Caki2 (cell line): ENCODE results near the gene MCAM. TPM values are rescaled to one million over a fixed set of nuclear protein-coding genes. Genes with fewer than 3 reads are reported as not detected.
A peak's percentile ranks its signal among the peaks of the same experiment; 100 is the strongest.

Experiments used
- DNase-seq: peaks from one replicate; pipeline ENCODE4 v3.0.0-alpha.2; 2015; ENCODE audit warnings: low read depth
- in situ Hi-C: cut with HindIII; loops from 2 replicates; pipeline ENCODE4 v1.10.0; 2016; ENCODE audit warnings: low sequenced_read_pairs, low pct_unique_long_range_greater_than_20kb, mixed read lengths
- total RNA-seq: library from RNA; depleted of rRNA; stranded (reverse); fragments of >200 nt; shearing (Covaris generic); gene quantifications from 2 replicates; pipeline ENCODE4 v1.2.3, GENCODE V29; 2014; ENCODE audit warnings: low replicate concordance; rRNA removed

The MCAM gene, protein sequence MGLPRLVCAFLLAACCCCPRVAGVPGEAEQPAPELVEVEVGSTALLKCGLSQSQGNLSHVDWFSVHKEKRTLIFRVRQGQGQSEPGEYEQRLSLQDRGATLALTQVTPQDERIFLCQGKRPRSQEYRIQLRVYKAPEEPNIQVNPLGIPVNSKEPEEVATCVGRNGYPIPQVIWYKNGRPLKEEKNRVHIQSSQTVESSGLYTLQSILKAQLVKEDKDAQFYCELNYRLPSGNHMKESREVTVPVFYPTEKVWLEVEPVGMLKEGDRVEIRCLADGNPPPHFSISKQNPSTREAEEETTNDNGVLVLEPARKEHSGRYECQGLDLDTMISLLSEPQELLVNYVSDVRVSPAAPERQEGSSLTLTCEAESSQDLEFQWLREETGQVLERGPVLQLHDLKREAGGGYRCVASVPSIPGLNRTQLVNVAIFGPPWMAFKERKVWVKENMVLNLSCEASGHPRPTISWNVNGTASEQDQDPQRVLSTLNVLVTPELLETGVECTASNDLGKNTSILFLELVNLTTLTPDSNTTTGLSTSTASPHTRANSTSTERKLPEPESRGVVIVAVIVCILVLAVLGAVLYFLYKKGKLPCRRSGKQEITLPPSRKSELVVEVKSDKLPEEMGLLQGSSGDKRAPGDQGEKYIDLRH
- 0.27 TPM in 1 of 2 replicates, not detected in the other for total RNA-seq

DNA sequence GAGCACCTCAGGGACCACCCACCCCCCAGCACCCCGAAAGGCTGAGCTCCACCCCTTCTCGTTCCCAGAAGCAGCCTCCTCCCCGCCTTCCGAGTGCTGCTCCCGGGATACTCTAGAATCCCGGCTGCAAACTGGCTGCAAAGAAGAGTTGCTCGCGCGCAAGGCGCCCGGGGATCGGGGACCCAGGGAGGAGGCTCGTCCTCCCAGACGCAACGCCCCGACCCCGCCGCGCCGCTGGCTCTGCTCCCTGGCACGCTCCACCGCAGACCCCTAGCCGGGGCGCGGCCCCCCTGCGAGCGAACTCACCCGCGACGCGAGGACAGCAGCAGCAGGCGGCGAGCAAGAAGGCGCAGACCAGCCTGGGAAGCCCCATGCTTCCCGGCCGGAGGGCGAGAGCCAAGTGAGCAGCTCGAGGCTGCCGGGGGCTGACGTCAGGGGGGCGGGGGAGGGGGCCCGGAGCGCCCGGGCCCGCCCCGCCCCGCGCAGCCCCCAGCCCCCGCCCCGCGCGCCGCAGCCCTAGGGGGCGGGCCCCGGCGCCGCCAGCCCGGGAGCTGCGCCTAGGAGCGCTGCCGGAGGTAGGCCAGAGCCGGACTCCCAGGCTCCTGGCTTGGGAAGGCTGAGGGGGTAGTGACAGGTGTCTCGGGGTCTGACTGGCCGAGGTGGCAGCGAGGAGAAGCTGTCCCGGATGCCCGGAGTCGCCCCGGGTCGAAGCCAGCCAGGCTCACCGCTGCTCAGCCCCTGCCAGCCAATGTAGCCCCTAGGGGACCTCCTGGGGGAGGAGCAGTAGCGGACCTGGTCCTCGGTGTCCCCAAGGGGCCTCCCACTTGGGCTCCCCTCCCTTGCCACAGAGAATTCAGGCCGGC lies at the start of gene MCAM:
Gene MCAM (minus strand): TSS at position 402 of the 863 bp plus-strand sequence. CDS start 29 bp downstream, at position 373.
- in situ Hi-C loops, result loop anchor here (25.0 kb wide), 1 partner anchor 205 kb away; the partner anchor contains the start of genes C2CD2L, DPAGT1 and HINFP

DNA sequence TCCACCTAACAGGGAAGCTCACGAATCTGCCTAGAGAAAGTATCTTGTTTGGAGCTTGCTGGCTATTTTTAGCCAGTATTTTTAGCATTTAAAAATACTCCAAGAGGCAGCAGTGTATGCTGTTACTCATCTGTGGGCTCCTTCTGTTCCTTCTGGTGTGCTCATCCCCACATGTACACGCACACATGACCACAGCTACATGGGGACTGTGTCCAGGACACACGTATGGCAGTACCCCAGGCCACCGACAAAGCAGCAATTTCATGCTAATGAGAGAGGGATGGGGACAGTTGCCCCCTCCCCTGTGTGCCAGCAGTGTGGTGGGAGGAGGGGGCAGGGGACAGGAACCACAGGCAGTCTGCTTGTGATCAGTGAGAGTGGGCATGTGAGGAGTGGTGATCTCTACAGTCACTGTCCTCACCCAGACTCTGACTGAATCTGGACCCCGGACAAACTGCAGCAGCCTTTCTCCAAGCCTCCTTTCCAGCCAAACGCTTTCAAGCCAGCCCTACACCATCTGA lies 48.2 kb upstream of the MCAM start:
- no peak for DNase-seq
- in situ Hi-C loops, result no loop called here

More for the DNA sequence above, at the start of gene MCAM:
- DNase-seq, result no peak

DNA sequence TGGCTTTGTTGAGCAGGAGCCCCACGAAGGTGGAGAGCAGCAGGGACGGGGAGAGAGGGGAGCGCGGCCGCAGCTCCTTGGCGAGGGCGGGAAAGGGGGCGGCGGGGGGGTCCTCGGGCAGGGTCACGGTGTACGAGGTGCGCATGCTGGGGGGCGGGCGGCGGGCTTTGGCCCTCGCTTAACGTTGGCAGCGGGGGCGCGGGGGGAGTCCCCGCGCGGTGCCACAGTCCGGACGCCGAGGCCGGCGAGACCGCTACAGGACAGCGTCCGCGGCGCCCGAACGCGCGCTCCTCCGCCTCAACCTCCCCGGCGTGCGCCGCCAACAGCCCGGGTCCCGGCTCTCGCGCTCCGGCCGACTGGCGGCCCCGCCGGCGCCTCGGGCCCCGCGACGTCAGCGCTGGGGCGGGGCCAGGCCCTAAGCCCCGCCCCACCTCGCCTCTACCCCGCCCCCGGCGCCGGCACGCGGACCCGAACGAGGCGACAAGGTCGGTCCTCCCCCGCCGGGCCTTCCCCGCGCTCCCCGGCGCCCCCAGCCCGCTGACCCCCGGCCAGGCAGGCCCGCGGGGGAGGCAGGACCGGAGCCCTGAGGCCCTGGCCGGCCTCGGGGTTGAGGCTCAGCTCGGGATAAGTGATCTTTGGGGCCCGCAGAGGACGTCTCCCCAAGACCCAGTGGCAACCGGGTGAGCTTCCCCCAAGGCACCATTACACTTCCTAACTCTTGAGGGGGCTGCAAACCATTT lies 47.1 kb upstream of the MCAM start:
- in situ Hi-C loops, result no loop called here
- DNase-seq, result no peak

DNA sequence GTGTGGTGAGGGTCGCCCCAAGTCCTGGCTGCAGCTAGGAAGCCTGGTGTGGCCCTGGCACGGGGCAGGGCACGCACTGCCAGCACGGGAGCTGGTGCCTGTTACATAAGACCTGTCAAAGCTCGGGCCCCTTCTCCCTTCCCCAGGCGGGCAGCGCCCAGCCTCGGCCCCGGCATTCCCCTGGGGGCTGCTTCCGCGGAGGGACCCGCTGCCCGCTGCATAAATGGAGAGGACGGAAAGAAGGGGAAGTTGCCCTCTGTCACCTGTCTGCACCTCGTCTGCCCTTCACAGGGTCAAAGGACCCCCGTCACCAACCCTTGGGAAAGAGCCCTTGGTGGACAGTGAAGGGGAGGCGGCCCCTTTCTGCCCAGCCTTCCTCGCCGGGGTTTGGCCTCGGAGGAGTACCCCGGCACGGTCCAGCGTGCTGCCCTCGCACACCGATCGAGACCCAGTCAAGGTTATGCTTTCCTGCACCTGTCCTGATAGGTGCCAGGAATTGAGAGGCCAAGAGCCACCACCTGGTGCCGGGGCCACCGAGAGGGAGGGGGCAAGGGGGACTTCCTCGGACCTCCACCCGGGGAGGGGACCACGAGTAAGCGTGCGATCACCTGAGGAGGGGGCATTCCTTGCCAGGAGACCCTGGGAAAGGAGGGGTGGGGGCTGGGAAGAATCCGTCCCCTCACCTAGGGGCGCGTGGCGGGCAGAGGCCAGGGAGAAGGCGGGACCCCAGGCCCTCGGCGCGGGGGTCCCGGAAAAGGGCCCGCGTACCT lies 46.3 kb upstream of the MCAM start:
- in situ Hi-C loops, result no loop called here
- DNase-seq, result no peak

DNA sequence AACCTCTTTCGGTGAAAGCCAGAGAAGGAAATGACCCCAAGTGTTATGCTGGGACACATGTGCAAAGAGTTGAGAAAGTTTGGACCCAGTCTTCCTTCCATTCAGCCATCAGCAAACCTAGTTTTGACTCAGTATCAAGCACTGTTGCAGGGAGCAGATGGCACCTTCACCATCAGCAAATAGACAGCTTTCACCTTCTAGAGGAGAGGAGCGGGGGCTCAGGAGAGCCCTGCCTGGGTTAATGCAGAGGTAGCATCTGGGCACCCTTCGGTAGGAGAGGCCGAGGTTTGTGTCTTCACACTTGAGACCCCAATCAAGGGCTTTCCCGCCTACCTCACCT lies 45.8 kb upstream of the MCAM start:
- in situ Hi-C loops, result no loop called here
- DNase-seq, result no peak

DNA sequence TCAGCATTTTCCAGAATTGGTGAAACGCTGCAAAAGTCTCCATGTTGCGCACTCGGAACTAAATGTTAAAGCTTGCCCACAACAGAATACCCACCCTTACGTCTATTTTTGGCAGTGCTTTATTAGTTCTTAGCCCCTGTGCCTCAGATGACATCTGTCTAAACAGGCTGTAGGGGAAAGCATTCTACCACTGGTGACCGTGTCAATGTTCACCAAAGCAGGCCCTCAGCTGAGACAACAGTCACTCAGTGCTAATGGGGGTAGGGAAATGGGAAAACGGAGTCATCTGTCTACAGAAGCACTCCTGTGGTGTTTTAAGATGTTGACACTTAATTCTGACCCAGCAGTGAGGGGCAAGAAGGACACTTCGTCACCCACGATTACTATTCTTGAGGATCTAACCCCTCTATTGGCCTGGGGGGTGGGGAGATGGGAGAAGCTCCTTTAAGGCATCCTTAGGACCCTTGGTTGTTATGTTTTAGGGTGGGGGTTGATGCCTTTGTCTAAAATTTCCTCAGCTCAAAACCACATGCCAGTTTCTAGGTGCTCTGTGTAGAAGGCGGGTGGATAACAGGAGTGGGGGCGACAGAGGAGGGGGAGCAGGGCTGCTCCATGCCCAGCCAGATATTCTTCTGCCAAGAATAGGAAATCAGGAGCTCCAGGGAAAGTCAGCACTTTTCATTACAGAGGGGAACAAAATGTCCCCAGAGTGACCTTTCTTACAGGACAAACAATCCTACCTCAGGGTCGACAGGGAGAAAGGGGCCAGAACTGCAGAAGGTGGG lies 45.2 kb upstream of the MCAM start:
- DNase-seq, result no peak
- in situ Hi-C loops, result no loop called here

DNA sequence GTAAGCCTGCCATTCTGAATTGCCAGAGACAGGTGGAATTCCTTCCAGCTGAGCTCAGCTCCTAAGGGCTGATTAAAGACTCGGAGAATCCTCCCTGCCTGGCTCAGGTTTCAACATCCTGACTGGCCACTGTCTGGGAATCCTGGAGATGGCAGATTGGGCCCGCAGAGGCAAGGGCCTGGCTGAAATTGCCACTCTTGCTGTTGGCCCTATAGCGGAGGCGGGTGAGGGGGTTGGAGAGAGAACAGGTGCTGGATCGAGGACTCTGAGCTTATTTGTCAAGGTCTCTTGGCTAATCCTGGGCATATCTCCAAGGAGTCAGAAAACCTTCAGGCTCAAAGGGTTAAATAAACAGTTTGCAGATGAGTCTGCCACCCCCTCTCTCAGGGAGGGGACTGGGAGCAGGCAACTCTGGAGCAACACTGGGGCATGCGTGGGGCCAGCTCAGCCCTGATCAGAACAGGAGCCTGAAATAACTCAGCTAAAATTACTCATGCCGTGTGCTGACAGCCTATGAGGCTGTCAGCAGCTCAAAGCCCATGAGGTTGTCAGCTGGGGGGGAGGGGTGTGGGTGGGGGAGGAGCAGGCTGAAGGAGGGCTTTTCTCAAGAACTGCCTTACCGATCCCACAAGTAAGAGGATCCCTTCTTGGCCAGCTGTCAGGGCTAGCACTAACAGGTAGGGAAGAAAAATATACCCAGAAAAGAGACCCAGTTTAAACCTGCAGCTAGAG lies 44.3 kb upstream of the MCAM start:
- DNase-seq, result peak; percentile 81
- in situ Hi-C loops, result no loop called here

DNA sequence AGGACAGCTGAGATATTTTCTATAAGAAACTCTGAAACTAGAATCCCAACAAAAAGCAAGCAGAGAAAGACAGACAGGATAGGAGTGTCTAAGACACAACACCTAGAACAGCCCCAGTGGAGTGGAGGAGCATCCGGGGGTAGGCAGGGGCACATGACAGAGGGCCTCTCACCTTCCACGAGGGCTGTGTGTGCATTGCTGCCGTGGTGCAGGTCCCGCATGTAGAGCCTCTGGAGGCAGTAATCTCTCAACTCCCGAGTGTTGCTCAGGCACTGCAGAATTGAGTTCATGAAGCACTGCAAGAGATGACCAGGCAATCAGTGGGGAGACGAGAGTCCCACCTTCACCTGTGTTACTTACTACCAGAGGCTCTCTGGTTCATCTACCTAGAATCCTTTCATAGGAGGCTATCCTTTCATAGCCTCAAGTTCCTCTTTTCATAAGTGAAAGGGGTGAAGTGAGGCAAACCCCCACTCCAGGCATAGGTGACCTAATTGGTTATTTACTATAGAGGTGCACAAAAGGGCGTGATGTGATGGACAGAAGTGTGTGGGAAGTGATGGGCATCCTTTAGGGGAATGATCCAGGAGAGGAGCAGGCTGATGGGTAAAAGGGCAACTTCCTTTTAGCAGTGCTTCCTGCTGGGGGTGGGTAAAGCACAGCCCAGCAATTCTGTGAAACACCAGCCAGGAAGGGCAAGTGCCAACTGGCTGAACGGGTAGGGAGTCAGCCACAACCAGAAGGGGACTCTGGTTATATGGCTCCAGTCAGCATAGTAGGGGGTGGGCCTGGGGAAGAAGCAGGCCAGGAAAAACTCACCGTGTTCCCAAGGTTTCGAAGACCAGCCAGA lies 42.7 kb upstream of the MCAM start:
- no peak for DNase-seq
- in situ Hi-C loops, result no loop called here

DNA sequence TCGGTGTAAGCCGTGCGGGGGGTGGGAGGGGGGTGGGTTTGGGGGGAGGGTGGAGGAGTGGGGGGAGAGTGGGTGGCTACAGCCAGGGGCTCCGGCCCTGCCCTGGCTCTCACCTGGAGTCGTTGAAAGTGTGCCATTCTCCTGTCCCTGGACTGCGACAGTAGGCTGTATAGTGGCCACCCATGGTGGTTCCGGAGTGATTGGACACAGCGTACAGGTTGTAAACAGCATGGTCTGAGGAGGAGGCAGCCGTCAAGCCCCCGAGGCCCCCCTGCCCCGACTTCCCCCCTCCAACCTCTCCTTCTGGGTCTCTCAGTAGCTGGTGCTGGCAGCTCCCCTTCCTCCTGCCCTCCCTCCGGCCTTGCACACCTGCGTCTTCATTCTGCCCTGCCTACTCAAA lies 40.1 kb upstream of the MCAM start:
- in situ Hi-C loops, result no loop called here

DNA sequence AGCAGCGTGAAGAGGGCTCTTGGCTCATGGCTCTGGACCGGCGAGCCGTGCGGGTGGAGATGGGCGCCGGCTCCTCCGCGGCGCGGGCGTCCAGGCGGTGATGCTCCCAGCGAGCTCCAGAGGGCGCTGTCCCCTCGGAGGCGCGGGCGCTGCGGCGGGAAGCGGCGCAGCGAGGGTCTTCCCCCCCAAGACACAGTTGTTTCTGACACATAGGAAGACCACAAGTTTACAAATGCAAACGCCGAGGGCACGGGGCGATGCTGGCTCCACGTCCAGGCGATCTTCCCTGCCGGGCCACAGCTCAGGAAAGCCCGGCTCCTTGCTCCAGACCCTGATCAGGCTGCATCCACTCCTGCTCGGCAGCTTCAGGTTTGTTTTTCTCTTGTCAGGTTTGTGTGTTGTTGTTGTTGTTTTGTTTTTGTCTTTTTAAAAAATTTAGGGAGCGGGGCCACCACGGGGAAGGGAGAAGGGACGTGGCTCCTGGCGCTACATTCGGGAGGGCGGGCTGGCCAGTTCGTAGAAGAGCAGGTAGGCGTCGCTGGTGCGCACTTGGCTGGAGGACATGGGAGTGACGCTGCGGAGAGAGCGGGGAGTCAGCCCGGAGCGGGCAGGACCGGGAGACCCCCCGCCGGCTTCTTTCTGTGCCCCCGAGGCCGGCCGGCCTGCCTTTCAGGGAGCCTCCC lies 39.6 kb upstream of the MCAM start:
- DNase-seq, result peak; percentile 62
- in situ Hi-C loops, result no loop called here

More for the DNA sequence above, 40.1 kb upstream of the MCAM start:
- DNase-seq, result no peak

DNA sequence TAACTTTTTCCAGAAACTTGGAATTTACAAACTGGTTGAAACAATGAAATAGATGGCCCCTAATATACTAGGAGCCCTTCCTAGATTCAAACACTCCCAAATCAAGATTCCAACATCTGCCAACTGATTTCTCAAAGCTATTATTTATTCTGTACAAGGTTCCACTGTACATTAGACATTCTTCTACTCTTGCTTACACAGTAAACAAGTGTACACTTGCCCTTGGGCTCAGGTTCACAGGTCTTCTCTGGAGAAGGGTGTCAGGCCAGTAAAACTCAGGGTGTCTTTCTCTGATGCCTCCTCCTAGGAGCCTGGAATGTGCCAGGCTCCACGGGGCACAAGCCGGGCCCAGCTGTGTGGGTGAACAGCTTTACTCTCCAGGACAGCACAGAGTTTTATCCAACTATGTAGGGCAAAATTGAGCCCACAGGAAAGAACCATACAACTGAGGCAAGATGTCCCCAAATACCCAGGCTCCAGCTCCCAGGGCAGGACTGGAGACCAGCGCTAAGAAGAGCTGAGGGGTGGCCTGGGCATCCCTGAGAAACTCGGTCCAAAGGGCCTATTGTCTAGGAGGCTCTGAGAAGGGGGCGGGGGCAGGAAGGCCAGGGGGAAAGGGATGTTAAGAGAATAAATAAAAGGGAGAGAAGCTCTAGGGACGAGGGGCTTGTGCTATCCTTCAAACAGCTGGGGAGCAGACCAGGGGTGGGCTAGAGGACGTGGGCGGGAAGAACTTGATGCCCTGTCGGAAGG lies 38.3 kb upstream of the MCAM start:
- DNase-seq, result no peak
- in situ Hi-C loops, result no loop called here

DNA sequence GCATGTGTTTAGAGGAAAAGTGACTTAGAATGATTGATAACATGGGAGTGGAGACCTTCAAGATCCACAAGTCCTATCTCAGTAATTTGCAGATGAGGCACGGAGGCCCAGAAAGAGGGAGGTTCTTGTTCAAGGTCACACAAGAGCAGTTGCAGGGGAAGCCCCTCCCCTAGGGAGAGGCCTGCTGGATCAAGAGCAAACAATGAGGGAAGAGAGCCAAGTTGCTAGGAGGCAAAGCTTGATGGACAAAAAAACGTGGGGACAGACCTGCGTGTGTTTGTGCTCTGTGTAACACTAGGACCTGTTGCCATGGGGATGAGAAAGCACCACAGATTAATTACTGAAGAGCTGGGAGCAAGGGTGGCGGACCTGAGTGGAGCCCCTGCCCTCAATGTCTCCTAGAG lies 35.9 kb upstream of the MCAM start:
- DNase-seq, result no peak
- in situ Hi-C loops, result no loop called here

DNA sequence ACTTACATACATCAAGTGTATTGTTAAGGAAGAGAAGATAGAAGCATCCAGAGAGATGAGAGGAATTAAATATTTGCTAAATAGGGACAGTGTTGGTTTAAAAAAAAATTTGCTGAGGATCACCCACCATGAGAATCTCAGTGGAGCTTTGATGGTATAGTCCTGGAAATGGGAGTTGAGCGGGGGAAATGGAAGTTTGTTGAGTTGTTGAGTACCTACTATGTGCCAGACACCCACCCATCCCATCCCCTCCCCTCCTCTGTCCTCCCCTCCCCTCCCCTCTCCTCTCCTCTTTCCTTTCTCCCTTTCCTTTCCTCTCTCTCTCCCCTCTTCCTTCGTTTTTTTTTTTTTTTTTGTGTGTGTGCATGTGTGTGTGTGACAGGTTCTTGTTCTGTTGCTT lies 34.3 kb upstream of the MCAM start:
- in situ Hi-C loops, result no loop called here

DNA sequence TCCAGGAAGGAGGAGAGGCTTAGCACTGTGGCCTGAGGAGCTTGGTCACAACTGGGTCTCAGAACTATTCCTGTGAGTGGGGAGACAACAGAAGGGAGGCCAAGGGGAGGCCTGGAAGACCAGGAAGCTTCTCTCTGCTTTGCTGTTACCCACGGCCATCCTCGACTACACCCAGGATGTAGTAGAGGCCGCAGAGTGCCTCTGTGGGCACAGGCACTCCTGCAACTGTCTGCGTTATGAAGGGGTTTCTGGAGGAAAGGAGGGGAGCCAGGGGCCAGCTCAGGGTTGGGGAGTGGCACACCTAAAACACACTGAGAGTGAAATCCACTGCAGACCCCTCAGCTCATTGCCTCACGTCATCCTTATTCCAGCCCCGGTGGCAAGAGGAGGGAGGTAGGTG lies 33.4 kb upstream of the MCAM start:
- in situ Hi-C loops, result no loop called here
- no peak for DNase-seq

More for the DNA sequence above, 34.3 kb upstream of the MCAM start:
- DNase-seq, result no peak
